Measurements from ENCODE around the gene TBX2. TPM values are rescaled to one million over a fixed set of nuclear protein-coding genes. Genes with fewer than 3 reads are reported as not detected.

Gene TBX2
- total and polyA plus RNA-seq, 2 of the 13 experiments (the other 11 are each of a cell fraction or from before 2014, with no cell fraction given) = 2.8 to 15.3 TPM

GRCh38 chr17:61416540-61417363 lies 17.1 kb downstream of the TBX2 start (continued):
- TF ChIP-seq CREB3 (CRISPR knock-in tag; IDR thresholded peaks at IDR 0.05) = no peak
- TF ChIP-seq ISL2 (CRISPR knock-in tag; IDR thresholded peaks at IDR 0.05) = peak; percentile 39; the same call in 1 of the 2 replicates
- TF ChIP-seq ZNF777 (CRISPR knock-in tag; IDR thresholded peaks at IDR 0.05) = peak; percentile 34
- no peak for TF ChIP-seq ZBTB8A (CRISPR knock-in tag; IDR thresholded peaks at IDR 0.05; ENCODE audit: borderline replicate concordance, low read depth)
- no peak for TF ChIP-seq DZIP1 (CRISPR knock-in tag; IDR thresholded peaks at IDR 0.05)
- no peak for TF ChIP-seq SOX6 (IDR thresholded peaks at IDR 0.05)
- peak; percentile 38; the same call in 1 of the 2 replicates for TF ChIP-seq SOX6 (CRISPR knock-in tag; IDR thresholded peaks at IDR 0.05)
- TF ChIP-seq U2AF2 (IDR thresholded peaks at IDR 0.05; ENCODE audit: low read depth, low read length) = no peak
- peak; percentile 64; the same call in 1 of the 2 replicates for TF ChIP-seq ZNF263 (CRISPR knock-in tag; IDR thresholded peaks at IDR 0.05)
- peak; percentile 28; the same call in 1 of the 2 replicates for TF ChIP-seq TGIF2 (CRISPR knock-in tag; IDR thresholded peaks at IDR 0.05)
- TF ChIP-seq E2F1 (CRISPR knock-in tag; IDR thresholded peaks at IDR 0.05) = no peak
- TF ChIP-seq NFE2 (CRISPR knock-in tag; IDR thresholded peaks at IDR 0.05) = no peak
- peak; percentile 29; the same call in 1 of the 2 replicates for TF ChIP-seq TFAP4 (IDR thresholded peaks at IDR 0.05; ENCODE audit: borderline replicate concordance, low read depth)
- no peak for TF ChIP-seq TBX3 (IDR thresholded peaks at IDR 0.05; ENCODE audit: borderline replicate concordance)
- TF ChIP-seq FOXA3 (CRISPR knock-in tag; IDR thresholded peaks at IDR 0.05) = no peak
- TF ChIP-seq CREB1 (IDR thresholded peaks at IDR 0.05) = 0 out of 2 replicates have a peak, but pooled peaks have one; percentile 13
- no peak for TF ChIP-seq CREB1 (CRISPR knock-in tag; IDR thresholded peaks at IDR 0.05)
- no peak for TF ChIP-seq KLF9 (CRISPR knock-in tag; IDR thresholded peaks at IDR 0.05; ENCODE audit: low read depth)
- no peak for TF ChIP-seq ZSCAN12 (CRISPR knock-in tag; IDR thresholded peaks at IDR 0.05)
- TF ChIP-seq ZC3H4 (CRISPR knock-in tag; IDR thresholded peaks at IDR 0.05; ENCODE audit: borderline replicate concordance) = no peak
- peak; percentile 75; the same call in 1 of the 2 replicates for TF ChIP-seq ZNF512B (CRISPR knock-in tag; IDR thresholded peaks at IDR 0.05; ENCODE audit: borderline replicate concordance)
- TF ChIP-seq HOXA9 (CRISPR knock-in tag; IDR thresholded peaks at IDR 0.05; ENCODE audit: borderline replicate concordance) = no peak
